Measurements from ENCODE around the gene FA2H. TPM values are rescaled to one million over a fixed set of nuclear protein-coding genes. Genes with fewer than 3 reads are reported as not detected.
"Not testable (repeated sequence)": the region's sequence is repeated elsewhere in the genome, so short reads cannot be mapped to it uniquely, and the experiment has no call there.

The FA2H gene, protein sequence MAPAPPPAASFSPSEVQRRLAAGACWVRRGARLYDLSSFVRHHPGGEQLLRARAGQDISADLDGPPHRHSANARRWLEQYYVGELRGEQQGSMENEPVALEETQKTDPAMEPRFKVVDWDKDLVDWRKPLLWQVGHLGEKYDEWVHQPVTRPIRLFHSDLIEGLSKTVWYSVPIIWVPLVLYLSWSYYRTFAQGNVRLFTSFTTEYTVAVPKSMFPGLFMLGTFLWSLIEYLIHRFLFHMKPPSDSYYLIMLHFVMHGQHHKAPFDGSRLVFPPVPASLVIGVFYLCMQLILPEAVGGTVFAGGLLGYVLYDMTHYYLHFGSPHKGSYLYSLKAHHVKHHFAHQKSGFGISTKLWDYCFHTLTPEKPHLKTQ
- total RNA-seq, result not detected in 2 replicates

DNA sequence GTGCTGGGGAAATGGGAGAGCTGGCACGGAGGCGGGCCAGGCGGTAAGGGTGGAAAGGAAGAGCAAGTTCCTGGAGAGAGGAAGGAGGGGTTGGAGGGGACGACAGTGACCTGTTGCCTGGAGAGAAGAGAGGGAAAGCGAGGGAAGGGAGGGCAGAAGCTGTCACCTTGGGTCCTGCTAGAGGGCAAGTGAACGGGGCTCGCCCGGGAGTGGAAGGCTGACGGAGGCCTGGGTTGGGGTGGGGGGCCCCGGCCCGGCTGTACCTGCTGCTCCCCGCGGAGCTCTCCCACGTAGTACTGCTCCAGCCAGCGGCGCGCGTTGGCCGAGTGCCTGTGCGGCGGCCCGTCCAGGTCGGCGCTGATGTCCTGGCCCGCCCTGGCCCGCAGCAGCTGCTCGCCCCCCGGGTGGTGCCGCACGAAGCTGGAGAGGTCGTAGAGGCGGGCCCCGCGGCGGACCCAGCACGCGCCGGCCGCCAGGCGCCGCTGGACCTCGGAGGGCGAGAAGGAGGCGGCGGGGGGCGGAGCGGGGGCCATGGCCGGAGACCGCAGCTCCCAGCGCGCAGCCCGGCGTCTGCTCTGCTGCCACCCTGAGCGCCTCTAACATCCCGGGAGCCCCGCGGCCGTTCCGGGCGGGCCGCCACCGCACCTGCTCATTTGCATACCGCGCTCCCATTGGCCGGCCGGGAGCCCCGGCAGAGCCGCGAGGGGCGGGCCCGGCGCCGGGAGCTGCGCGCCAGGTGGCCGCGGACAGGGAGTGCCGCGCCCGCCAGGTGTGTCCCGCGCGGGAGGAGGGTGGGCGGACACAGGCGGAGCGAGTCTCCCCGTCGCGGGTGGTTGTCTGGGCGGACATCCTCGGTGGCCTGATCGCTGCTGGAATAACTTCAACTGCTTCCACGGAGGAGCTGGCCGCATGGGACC lies at the start of gene FA2H:
Gene FA2H, minus strand, starts transcription at position 598 of the 917 bp plus-strand sequence. Its CDS starts 65 bp downstream, at position 533.
- peak; percentile 9 to 32 for DNase-seq (ENCODE audit: low read depth in 2 of 2)

DNA sequence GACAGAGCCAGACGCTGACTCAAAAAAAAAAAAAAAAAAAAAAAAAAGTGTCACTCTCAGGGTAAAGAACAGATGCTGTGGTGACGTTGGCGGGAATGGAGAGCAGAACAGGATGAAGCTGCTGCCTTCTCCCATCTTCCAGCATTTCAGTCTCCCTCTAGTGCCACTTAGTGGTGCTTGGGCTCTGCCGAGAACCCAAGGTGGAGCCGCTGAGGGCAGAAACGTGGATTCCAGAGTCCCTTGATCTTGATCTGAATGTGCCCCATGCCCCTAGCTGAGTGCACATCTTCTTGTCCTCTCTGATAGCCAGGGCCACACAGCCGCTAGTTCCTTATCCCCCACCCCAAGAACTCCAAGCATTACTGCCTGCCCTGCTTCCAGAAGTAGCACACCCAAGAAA lies 43.2 kb upstream of the FA2H start:
- no peak for DNase-seq (ENCODE audit: low read depth in 2 of 2)

DNA sequence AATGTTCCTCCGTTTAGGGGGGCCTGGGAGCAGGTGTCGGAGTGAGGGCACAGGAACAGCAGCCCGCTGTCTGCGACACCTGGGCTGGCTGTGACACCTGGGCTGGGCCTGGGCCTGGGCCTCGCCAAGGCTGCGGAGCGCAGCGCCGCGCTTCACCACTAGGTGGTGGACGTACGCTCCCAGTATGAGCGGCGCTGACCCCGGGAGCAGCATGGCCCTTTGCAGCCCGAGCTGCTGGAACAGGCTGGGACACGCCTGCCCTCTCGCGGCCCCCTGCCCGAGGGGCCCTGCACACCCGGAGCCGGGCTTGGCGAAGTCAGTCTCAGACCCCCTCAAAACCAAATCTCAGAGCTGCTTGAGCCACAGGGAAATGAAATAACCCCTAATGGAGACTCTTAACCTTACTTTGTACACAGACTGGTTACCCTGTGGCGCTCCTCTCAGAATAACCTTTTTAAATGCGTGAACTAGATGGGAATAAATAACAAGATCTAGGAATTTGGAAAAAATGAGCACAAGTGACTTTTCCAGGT lies 38.6 kb upstream of the FA2H start:
- DNase-seq (ENCODE audit: low read depth in 2 of 2), result peak; percentile 71 to 83

DNA sequence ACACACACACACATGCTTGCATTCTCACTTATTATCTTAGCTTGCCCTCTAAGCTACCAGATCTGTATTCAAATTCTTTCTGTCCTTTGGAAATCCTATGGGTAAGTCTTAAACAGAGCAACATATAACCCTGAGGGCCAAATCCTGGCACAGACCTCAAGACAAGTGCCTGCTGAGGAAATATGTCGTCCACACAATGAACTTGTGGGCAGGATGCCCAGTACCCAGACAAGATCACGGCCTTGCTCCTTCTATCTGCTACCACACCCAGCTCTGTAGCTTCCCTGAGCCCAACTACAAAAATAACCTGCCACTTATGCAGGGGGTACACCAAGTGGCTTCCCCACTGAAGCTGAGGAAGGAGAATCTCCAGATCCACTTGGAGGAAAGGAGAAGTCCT lies 37.3 kb upstream of the FA2H start:
- DNase-seq (ENCODE audit: low read depth in 2 of 2), result no peak

DNA sequence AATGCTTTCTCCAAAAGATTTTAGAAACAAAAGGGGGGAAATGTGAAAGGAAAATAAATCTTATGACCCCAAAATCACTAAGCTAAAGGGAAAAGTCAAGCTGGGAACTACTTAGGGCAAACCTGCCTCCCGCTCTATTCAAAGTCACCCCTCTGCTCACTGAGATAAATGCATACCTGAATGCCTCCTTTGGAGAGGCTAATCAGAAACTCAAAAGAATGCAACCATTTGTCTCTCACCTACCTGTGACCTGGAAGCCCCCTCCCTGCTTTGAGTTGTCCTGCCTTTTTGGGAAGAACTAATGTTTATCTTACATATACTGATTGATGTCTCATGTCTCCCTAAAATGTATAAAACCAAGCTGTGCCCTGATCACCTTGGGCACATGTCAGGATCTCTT lies 36.6 kb upstream of the FA2H start:
- DNase-seq (ENCODE audit: low read depth in 2 of 2), result not testable (repeated sequence)

- DNase-seq (ENCODE audit: low read depth in 2 of 2), result no peak
Observed at GRCh38 chr16:74807052-74807646, 32.5 kb upstream of the FA2H start.

DNA sequence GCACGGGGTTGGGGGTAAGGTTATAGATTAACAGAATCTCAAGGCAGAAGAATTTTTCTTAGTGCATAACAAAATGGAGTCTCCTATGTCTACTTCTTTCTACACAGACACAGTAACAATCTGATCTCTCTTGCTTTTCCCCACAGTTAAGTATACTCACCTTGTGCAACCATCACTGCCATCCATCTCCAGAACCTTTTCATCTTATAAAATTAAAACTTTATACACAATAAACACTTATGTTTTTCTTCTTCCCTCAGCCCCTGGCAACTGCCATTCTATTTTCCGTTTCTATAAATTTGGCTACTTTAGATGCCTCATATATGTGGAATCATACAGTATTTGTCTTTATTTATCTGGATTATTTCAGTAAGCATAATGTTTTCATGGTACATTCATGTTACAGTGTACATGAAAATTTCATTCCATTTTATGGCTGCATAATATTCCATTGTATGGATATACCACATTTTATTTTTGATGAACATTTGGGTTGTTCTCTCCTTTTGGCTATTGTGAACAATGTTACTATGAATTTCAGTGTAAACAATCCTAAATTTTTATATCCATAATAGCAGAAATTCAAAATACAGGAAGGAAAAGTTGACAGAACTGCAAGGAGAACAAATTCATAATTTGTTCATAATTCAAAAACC lies 25.7 kb upstream of the FA2H start:
- no peak for DNase-seq (ENCODE audit: low read depth in 2 of 2)

DNA sequence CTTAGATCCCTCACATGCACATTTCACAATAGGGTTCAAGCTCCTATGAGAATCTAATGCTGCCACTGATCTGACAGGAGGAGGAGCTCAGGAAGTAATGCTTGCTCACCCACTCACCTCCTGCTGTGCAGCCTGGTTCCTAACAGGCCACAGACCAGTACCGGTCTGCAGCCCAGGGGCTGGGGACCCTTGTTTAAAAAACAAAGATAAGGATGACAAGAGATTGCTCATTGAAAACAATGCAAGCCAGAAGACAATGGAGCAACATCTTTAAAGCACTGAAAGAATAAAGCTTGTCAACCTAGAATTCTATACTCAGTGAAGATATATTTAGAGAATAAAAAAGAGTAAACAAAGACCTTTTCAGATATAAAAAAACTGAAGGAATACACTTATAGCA lies 22.8 kb upstream of the FA2H start:
- no peak for DNase-seq (ENCODE audit: low read depth in 2 of 2)

GRCh38 chr16:74795104-74795503 lies 20.5 kb upstream of the FA2H start:
- no peak for DNase-seq (ENCODE audit: low read depth in 2 of 2)

GRCh38 chr16:74794668-74795067 lies 20.0 kb upstream of the FA2H start:
- DNase-seq (ENCODE audit: low read depth in 2 of 2), result no peak

DNA sequence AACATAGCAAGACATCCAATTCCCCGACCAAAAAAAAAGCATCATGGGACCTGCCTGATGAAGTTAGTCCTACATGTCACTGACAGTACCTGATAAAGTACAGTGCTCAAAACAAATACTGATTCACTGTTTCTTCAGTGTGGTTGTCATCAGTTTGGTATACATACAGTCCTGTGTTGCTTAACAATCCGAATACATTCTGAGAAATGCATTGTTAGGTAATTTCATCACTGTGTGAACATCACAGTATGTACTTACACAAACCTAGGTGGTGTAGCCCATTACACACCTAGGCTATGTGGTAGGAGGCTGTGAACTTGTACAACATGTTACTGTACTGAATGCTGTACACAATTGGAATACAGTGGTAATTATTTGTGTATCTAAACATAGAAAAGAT lies 19.0 kb upstream of the FA2H start:
- DNase-seq (ENCODE audit: low read depth in 2 of 2), result no peak

DNA sequence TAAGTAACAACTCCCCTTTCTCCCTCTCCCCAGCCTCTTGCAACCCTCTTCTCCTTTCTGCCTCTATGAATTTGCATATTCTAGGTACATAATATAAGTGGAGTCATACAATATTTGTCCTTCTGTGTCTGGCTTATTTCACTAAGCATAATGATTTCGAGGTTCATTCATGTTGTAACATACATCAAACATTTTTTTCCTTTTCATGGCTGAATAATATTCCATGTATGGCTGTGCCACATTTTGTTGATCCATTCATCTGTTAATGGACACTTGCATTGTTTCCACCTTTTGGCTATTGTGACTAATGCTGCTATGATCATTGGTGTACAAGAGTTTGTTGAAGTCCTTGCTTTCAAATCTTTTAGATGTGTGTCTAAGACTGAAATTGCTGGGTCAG lies 17.6 kb upstream of the FA2H start:
- DNase-seq (ENCODE audit: low read depth in 2 of 2), result no peak

DNA sequence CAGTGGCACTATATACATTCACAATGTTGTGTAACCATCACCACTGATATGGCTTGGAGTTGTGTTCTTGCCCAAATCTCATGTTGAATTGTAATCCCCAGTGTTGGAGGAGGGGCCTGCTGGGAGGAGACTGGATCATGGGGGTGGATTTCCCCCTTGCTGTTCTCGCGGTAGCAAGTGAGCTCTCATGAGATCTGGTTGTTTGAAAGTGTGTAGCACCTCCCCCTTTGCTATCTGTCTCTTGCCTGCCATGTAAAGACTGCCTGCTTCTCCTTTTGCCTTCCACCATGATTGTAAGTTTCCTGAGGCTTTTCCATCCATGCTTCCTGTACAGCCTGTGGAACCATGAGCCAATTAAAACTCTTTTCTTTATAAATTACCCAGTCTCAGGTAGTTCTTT lies 17.1 kb upstream of the FA2H start:
- DNase-seq (ENCODE audit: low read depth in 2 of 2), result not testable (repeated sequence)

- no peak for DNase-seq (ENCODE audit: low read depth in 2 of 2)
Observed at GRCh38 chr16:74788108-74788507, 13.5 kb upstream of the FA2H start.

GRCh38 chr16:74785031-74785430 lies 10.4 kb upstream of the FA2H start:
- no peak for DNase-seq (ENCODE audit: low read depth in 2 of 2)

DNA sequence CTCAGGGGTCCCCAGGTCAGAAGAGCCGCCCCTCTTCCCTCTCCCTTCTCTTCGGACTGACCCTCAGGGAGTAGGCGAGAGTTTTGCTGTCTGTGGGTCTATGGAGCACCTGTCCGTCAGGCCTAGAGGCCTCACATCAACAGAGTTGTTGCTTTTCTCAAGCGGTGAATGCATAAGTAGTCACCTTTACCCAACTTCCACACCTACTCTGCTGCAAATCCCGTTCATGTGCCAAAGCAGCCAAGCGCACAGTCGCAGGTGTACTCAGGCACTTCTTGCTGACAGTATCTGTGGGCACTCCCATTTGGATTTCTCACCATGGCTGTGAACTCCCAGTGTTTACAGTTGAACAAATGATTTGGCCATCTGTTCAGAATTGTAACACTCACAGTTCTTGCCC lies 4.0 kb upstream of the FA2H start:
- no peak for DNase-seq (ENCODE audit: low read depth in 2 of 2)

- DNase-seq (ENCODE audit: low read depth in 2 of 2), result no peak
Observed at GRCh38 chr16:74776926-74777325, 2.3 kb upstream of the FA2H start.

DNA sequence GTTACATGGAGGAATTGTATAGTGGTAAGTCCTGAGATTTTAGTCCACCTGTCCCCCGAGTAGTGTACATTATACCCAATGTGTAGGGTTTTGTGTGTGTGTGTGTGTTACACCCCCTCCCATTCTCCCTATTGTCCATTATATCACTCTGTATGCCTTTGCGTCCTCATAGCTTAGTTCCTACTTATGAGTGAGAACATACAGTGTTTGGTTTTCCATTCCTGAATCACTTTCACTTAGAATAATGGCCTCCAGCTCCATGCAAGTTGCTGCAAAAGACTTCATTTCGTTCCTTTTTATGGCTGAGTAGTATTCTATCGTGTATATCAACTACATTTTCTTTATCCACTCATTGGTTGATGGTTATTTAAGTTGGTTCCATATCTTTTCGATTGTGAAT lies 635 bp upstream of the FA2H start:
- no peak for DNase-seq (ENCODE audit: low read depth in 2 of 2)

DNA sequence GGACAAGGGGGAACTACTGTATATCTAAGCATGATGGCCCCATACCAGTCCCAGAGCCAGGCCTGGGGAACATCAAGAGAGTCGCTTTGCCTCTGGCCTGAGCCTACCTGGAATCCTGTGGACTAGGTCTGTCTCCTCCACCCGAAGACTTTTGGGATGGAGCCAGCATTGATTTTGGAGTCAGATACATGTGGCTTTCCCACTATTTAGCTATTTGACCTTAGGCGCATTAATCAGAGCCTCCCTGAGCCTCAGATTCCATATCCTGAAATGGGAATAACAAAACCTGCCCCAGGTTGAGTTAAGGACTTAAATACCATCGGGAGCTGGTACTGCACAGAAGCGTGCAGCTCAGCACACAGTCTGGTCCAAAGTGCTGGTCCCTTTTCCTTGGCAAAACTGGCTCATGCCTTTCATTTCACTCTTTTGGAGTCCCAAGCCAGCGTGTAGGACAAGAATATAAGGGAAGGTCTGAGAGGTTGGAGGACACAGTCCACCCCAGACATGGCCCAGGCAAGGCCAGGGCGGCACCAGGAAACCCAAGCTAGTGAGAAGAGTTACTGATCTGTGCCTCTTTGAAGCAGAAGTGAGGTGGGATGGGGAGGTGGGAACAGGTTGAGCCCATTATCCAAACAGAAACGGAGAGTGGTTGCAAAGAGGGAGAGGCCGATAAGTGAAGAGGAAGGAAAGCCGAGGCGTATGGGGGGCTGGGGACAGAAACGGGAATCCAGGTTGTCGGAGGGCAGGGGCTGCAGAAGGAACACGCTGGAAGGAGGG lies 986 bp downstream of the FA2H start:
- no peak for DNase-seq (ENCODE audit: low read depth in 2 of 2)

- no peak for DNase-seq (ENCODE audit: low read depth in 2 of 2)
Observed at GRCh38 chr16:74771656-74772315, 2.8 kb downstream of the FA2H start.

Measured in lung microvascular endothelial cell (primary cell).